Measurements from ENCODE around the gene AQP3. TPM values are rescaled to one million over a fixed set of nuclear protein-coding genes. Genes with fewer than 3 reads are reported as not detected.
"Not testable (repeated sequence)": the region's sequence is repeated elsewhere in the genome, so short reads cannot be mapped to it uniquely, and the experiment has no call there.

The AQP3 gene
- total RNA-seq, 1 donor from 2014 or later: 0.18 TPM

GRCh38 chr9:33465596-33466564 is 18.5 kb upstream of the AQP3 start:
- no peak for DNase-seq (ENCODE audit: extremely low read depth, low read depth, low spot score)

GRCh38 chr9:33465096-33465495 is 17.7 kb upstream of the AQP3 start:
- no peak for DNase-seq (ENCODE audit: extremely low read depth, low read depth, low spot score)

GRCh38 chr9:33464045-33464636 is 16.7 kb upstream of the AQP3 start:
- no peak for DNase-seq (ENCODE audit: extremely low read depth, low read depth, low spot score)

- no peak for DNase-seq (ENCODE audit: extremely low read depth, low read depth, low spot score)
Observed at GRCh38 chr9:33463151-33463550, 15.8 kb upstream of the AQP3 start.

- no peak for DNase-seq (ENCODE audit: extremely low read depth, low read depth, low spot score)
Observed at GRCh38 chr9:33461492-33461891, 14.1 kb upstream of the AQP3 start.

GRCh38 chr9:33460854-33461253 is 13.5 kb upstream of the AQP3 start:
- no peak for DNase-seq (ENCODE audit: extremely low read depth, low read depth, low spot score)

GRCh38 chr9:33459115-33459514 is 11.7 kb upstream of the AQP3 start:
- DNase-seq (ENCODE audit: extremely low read depth, low read depth, low spot score): no peak

- no peak for DNase-seq (ENCODE audit: extremely low read depth, low read depth, low spot score)
Observed at GRCh38 chr9:33458444-33458843, 11.1 kb upstream of the AQP3 start.

GRCh38 chr9:33455945-33456344 is 8.6 kb upstream of the AQP3 start:
- DNase-seq (ENCODE audit: extremely low read depth, low read depth, low spot score): no peak

- not testable (repeated sequence) for DNase-seq (ENCODE audit: extremely low read depth, low read depth, low spot score)
Observed at GRCh38 chr9:33455456-33455855, 8.1 kb upstream of the AQP3 start.

- not testable (repeated sequence) for DNase-seq (ENCODE audit: extremely low read depth, low read depth, low spot score)
Observed at GRCh38 chr9:33454661-33455026, 7.3 kb upstream of the AQP3 start.

GRCh38 chr9:33453999-33454660 is 6.7 kb upstream of the AQP3 start:
- no peak for DNase-seq (ENCODE audit: extremely low read depth, low read depth, low spot score)

- no peak for DNase-seq (ENCODE audit: extremely low read depth, low read depth, low spot score)
Observed at GRCh38 chr9:33453286-33453860, 6.0 kb upstream of the AQP3 start.

GRCh38 chr9:33452828-33453271 is 5.5 kb upstream of the AQP3 start:
- no peak for DNase-seq (ENCODE audit: extremely low read depth, low read depth, low spot score)

- no peak for DNase-seq (ENCODE audit: extremely low read depth, low read depth, low spot score)
Observed at GRCh38 chr9:33450621-33451146, 3.3 kb upstream of the AQP3 start.

- no peak for DNase-seq (ENCODE audit: extremely low read depth, low read depth, low spot score)
Observed at GRCh38 chr9:33449715-33450114, 2.3 kb upstream of the AQP3 start.

- DNase-seq (ENCODE audit: extremely low read depth, low read depth, low spot score): no peak
Observed at GRCh38 chr9:33447799-33448553, 583 bp upstream of the AQP3 start.

GRCh38 chr9:33446240-33446945 is 1.0 kb downstream of the AQP3 start:
- no peak for DNase-seq (ENCODE audit: extremely low read depth, low read depth, low spot score)

GRCh38 chr9:33445389-33446239 is 1.8 kb downstream of the AQP3 start:
- no peak for DNase-seq (ENCODE audit: extremely low read depth, low read depth, low spot score)

Measured in glomerular endothelial cell (primary cell).